Measurements from ENCODE around the gene LYSMD2. TPM values are rescaled to one million over a fixed set of nuclear protein-coding genes. Genes with fewer than 3 reads are reported as not detected.

The LYSMD2 gene
- total and polyA plus RNA-seq, 2 of the 8 experiments (the other 6 are each of a cell fraction or from before 2014, with no cell fraction given): 2.2 to 2.7 TPM

GRCh38 chr15:51756482-51756881, 19.0 kb upstream of the LYSMD2 start:
- no peak overlapping the region for H2AFZ ChIP-seq (ENCODE audit: low read length)
- H2BK5ac ChIP-seq (ENCODE audit: low read depth, low read length): no peak overlapping the region
- no peak overlapping the region for H2BK12ac ChIP-seq (ENCODE audit: low read depth, low read length)
- no peak overlapping the region for H2AK5ac ChIP-seq (ENCODE audit: low read depth, low read length)
- WGBS, 2 experiments (ENCODE audit: extremely low coverage in 1 of 2, insufficient coverage in 1 of 2, insufficient read length in 1 of 2, insufficient replicate concordance in 2 of 2, low coverage in 1 of 2, low lambda C conversion rate in 2 of 2, missing lambda C conversion rate in 1 of 2): 91% methylated on average over 4 of the region's 4 CpGs; no CpG with 5 or more reads in 1 of the 2 experiments
- ChIA-PET CTCF (ENCODE audit: partially characterized antibody) (interaction anchor here (1.1 to 4.1 kb wide), 7 partner anchors 11 to 170 kb away, joined by 3 to 26 read pairs (median 6); no protein-coding TSS in a partner anchor), POLR2A (ENCODE audit: partially characterized antibody) (interaction anchor here (0.6 to 1.8 kb wide), 3 partner anchors 17 to 39 kb away, joined by 3 to 5 read pairs (median 3); partner anchors contain the start of gene LYSMD2)
- TF ChIP-seq SIRT6 (IDR thresholded peaks at IDR 0.05; ENCODE audit: low read length) (no peak), SIN3A (conservative IDR thresholded peaks at IDR 0.05 in 1 of 2, IDR thresholded peaks at IDR 0.05 in 1 of 2; ENCODE audit: low read depth in 1 of 2, low read length in 2 of 2) (no peak), RNF2 (IDR thresholded peaks at IDR 0.05; ENCODE audit: borderline replicate concordance, low read depth, low read length, missing control alignments, poor library complexity, severe bottlenecking) (no peak), EZH2 (IDR thresholded peaks at IDR 0.05; ENCODE audit: low read depth, low read length, severe bottlenecking) (no peak), TEAD4 (IDR thresholded peaks at IDR 0.05; ENCODE audit: low read depth, low read length) (no peak), NRF1 (IDR thresholded peaks at IDR 0.05; ENCODE audit: low read depth, low read length) (no peak), ZNF274 (IDR thresholded peaks at IDR 0.05; ENCODE audit: borderline replicate concordance, extremely low read depth, low read length) (no peak), SP4 (IDR thresholded peaks at IDR 0.05; ENCODE audit: low read length) (no peak), ATF3 (IDR thresholded peaks at IDR 0.05; ENCODE audit: insufficient read depth, low read depth, low read length) (no peak), KDM5A (IDR thresholded peaks at IDR 0.05; ENCODE audit: low read length) (no peak), CHD2 (IDR thresholded peaks at IDR 0.05; ENCODE audit: low read length) (no peak), BRCA1 (IDR thresholded peaks at IDR 0.05; ENCODE audit: low read depth, low read length) (no peak), POLR2AphosphoS5 (IDR thresholded peaks at IDR 0.05; ENCODE audit: low read depth, low read length) (no peak)
- no peak overlapping the region for H3K14ac ChIP-seq (ENCODE audit: insufficient read length)
- no peak overlapping the region for H2BK15ac ChIP-seq (ENCODE audit: low read length)
- no peaks in the 10 kb centered on the region; the same call in 1 of the 2 replicates for H3K79me1 ChIP-seq (ENCODE audit: low read depth, low read length)
- H2BK20ac ChIP-seq (ENCODE audit: low read length): no peak overlapping the region
- no peaks in the 10 kb centered on the region for H3K79me2 ChIP-seq (ENCODE audit: control insufficient read depth in 1 of 2, insufficient read depth in 2 of 2, low read length in 2 of 2)
- H4K91ac ChIP-seq (replicated peaks; ENCODE audit: insufficient read length, low read length): no peak overlapping the region
- no peak overlapping the region for H3K56ac ChIP-seq (replicated peaks; ENCODE audit: insufficient read length, low read depth, low read length)
- H3K27me3 ChIP-seq (replicated peaks in 1 of 4; ENCODE audit: control insufficient read depth in 3 of 4, extremely low read depth in 1 of 4, insufficient read depth in 3 of 4, low read length in 3 of 4): peaks cover 1 to 14% (median 8%) of the 10 kb centered on the region in 4 experiments; a peak in 5 of 7 replicates
- FAIRE-seq: no peak
- H3K23ac ChIP-seq (ENCODE audit: insufficient read length): no peak overlapping the region
- no peak overlapping the region for H3K4me3 ChIP-seq (ENCODE audit: extremely low read depth in 1 of 4, insufficient read depth in 2 of 4, low read depth in 3 of 4, low read length in 4 of 4)
- H3K18ac ChIP-seq (ENCODE audit: extremely low read depth, low read length): no peak overlapping the region
- H3K9me3 ChIP-seq (ENCODE audit: insufficient read depth in 2 of 2, low read depth in 1 of 2, low read length in 1 of 2): no peaks in the 10 kb centered on the region
- H3K36me3 ChIP-seq (ENCODE audit: control insufficient read depth in 2 of 4, insufficient read depth in 4 of 4, low read length in 3 of 4): no peaks in the 10 kb centered on the region
- H3K9ac ChIP-seq (replicated peaks in 1 of 4; ENCODE audit: extremely low read depth in 1 of 4, low read depth in 3 of 4, low read length in 3 of 4): no peak overlapping the region
- H4K20me1 ChIP-seq (replicated peaks in 1 of 2; ENCODE audit: control insufficient read depth in 1 of 2, insufficient read depth in 2 of 2, low read length in 2 of 2): peaks cover 2 to 4% of the 10 kb centered on the region in 2 experiments
- H3K23me2 ChIP-seq (ENCODE audit: low read depth, low read length): peaks cover 2% of the 10 kb centered on the region; the same call in 1 of the 2 replicates
- no peak overlapping the region for H3K4me2 ChIP-seq (ENCODE audit: insufficient read depth in 1 of 2, low read depth in 2 of 2, low read length in 2 of 2)
- H3K4ac ChIP-seq (replicated peaks; ENCODE audit: insufficient read length, low read depth, low read length): no peak overlapping the region
- H3K4me1 ChIP-seq (replicated peaks in 1 of 4; ENCODE audit: control insufficient read depth in 3 of 4, insufficient read depth in 4 of 4, low read length in 3 of 4): no peaks in the 10 kb centered on the region
- H3K27ac ChIP-seq (ENCODE audit: low read depth, low read length): no peak overlapping the region
- DNase-seq (ENCODE audit: low read depth in 1 of 2, low spot score in 2 of 2): no peak
- H4K5ac ChIP-seq (ENCODE audit: insufficient read length, low read depth, low read length): no peak overlapping the region
- H2BK120ac ChIP-seq (replicated peaks; ENCODE audit: low read depth, low read length): no peak overlapping the region
- no peak overlapping the region for H4K8ac ChIP-seq (ENCODE audit: extremely low read depth, insufficient read depth, low read length)

Measured in H1 (cell line).